Measurements from ENCODE around the gene FAXDC2. TPM values are rescaled to one million over a fixed set of nuclear protein-coding genes. Genes with fewer than 3 reads are reported as not detected.

Gene FAXDC2
- total and polyA plus RNA-seq, 10 of the 15 experiments (the other 5 are each of a cell fraction or from before 2014, with no cell fraction given): 0.13 to 1.8 (median 0.35) TPM

- ChIA-PET SMC1A (ENCODE audit: uncharacterized antibody, unreplicated experiment) (interaction anchor here (1.4 kb wide), 1 partner anchor 10 kb away, joined by 3 read pairs; no protein-coding TSS in a partner anchor), POLR2A (no interaction called here), RAD21 (ENCODE audit: unreplicated experiment) (no interaction called here), CTCF (interaction anchor here (1.0 kb wide), 1 partner anchor 14 kb away, joined by 3 read pairs; no protein-coding TSS in a partner anchor)
- no peak overlapping the region for H3K27ac ChIP-seq (ENCODE audit: control insufficient read depth, insufficient read depth)
- intact Hi-C loops (cut with micrococcal nuclease; ENCODE audit: unreplicated experiment): no loop called here
- no peaks in the 10 kb centered on the region for H4K20me1 ChIP-seq (ENCODE audit: control insufficient read depth, insufficient read depth)
- no peaks in the 10 kb centered on the region for H3K4me1 ChIP-seq (ENCODE audit: control insufficient read depth, insufficient read depth, low read length)
- peaks cover 3 to 11% of the 10 kb centered on the region in 2 experiments; a peak in 3 of 4 replicates for H3K36me3 ChIP-seq (ENCODE audit: control insufficient read depth in 2 of 2, insufficient read depth in 2 of 2, low read length in 1 of 2)
- FAIRE-seq (no peak), DNase-seq (ENCODE audit: low read depth, low spot score) (no peak), ATAC-seq (no peak)
- H3K9me3 ChIP-seq (replicated peaks; ENCODE audit: control insufficient read depth, insufficient read depth, low read length): peaks cover 21% of the 10 kb centered on the region
- 94% methylated on average over 3 of the region's 4 CpGs for WGBS (ENCODE audit: insufficient coverage, insufficient replicate concordance, low lambda C conversion rate, missing lambda C conversion rate)
- TF ChIP-seq FOXK2 (IDR thresholded peaks at IDR 0.05) (no peak), STAT1 (conservative IDR thresholded peaks at IDR 0.05) (no peak), POLR2AphosphoS2 (IDR thresholded peaks at IDR 0.05; ENCODE audit: low read depth, low read length) (no peak), GATAD2B (conservative IDR thresholded peaks at IDR 0.05; ENCODE audit: low read depth) (no peak), NR2C2 (IDR thresholded peaks at IDR 0.05; ENCODE audit: borderline replicate concordance, control insufficient read depth, insufficient read length, low read depth) (no peak), IRF4 (IDR thresholded peaks at IDR 0.05; ENCODE audit: low read depth, low read length) (no peak), PRDM15 (CRISPR knock-in tag; IDR thresholded peaks at IDR 0.05) (no peak), ZNF274 (IDR thresholded peaks at IDR 0.05; ENCODE audit: insufficient read depth, insufficient read length) (no peak), EGR1 (IDR thresholded peaks at IDR 0.05; ENCODE audit: borderline replicate concordance in 1 of 2, low read depth in 2 of 2, low read length in 2 of 2) (no peak), ATF2 (IDR thresholded peaks at IDR 0.05; ENCODE audit: low read length) (no peak), TCF7 (IDR thresholded peaks at IDR 0.05; ENCODE audit: borderline replicate concordance) (no peak), IRF5 (IDR thresholded peaks at IDR 0.05; ENCODE audit: borderline replicate concordance) (no peak), EP300 (IDR thresholded peaks at IDR 0.05; ENCODE audit: borderline replicate concordance in 1 of 2, control insufficient read depth in 1 of 2, low read depth in 2 of 2, low read length in 2 of 2) (no peak), RFX5 (IDR thresholded peaks at IDR 0.05; ENCODE audit: low read depth, low read length) (no peak), SIX5 (IDR thresholded peaks at IDR 0.05; ENCODE audit: low read depth, low read length, severe bottlenecking) (no peak), ESRRA (IDR thresholded peaks at IDR 0.05; ENCODE audit: low read length) (no peak), MXI1 (IDR thresholded peaks at IDR 0.05; ENCODE audit: low read depth, low read length) (no peak)
- no peak overlapping the region for H3K4me2 ChIP-seq (ENCODE audit: control insufficient read depth, insufficient read depth)
- H3K4me3 ChIP-seq: no peak overlapping the region
- H3K27me3 ChIP-seq (replicated peaks in 1 of 2; ENCODE audit: control insufficient read depth in 2 of 2, insufficient read depth in 2 of 2, low read length in 1 of 2): no peaks in the 10 kb centered on the region
- no peaks in the 10 kb centered on the region for H3K79me2 ChIP-seq (ENCODE audit: control insufficient read depth, insufficient read depth, low read length)
- no peak overlapping the region for H2AFZ ChIP-seq (ENCODE audit: control insufficient read depth, low read depth, low read length)
- in situ Hi-C loops (cut with MboI): no loop called here
- BruUV-seq (replicated peaks): no TSS peak
- H3K9ac ChIP-seq (ENCODE audit: control insufficient read depth, insufficient read depth, low read length): no peak overlapping the region
These were observed 31.6 kb upstream of the FAXDC2 start for GRCh38 chr5:154881986-154882385.
